Tibial nerve (tissue), 4 donors: Measurements from ENCODE around the gene SSX5.
"Not testable (repeated sequence)": the region's sequence is repeated elsewhere in the genome, so short reads cannot be mapped to it uniquely, and the experiment has no call there.

Experiments
- CTCF ChIP-seq, 5 experiments: fragments of 200-600 bp in 3 of 5; fragments of 450-650 bp in 2 of 5; sonication (generic) in 3 of 5; IDR thresholded peaks; one replicate each; pipeline ENCODE4 v1.5.1; 2016 to 2019; ENCODE audit warnings: antibody characterized with exemption in 5 of 5, mild to moderate bottlenecking in 3 of 5, moderate library complexity in 2 of 5
- EP300 ChIP-seq, 2 donors: sonication (generic); formaldehyde crosslinking; IDR thresholded peaks; one replicate each; pipeline ENCODE4 v1.6.1; 2017; ENCODE audit warnings: antibody characterized with exemption in 2 of 2, mild to moderate bottlenecking in 1 of 2
- POLR2A ChIP-seq, 2 donors: fragments of 450-650 bp; IDR thresholded peaks; one replicate each; pipeline ENCODE4 v1.6.1; 2017; ENCODE audit warnings: antibody characterized with exemption in 2 of 2, mild to moderate bottlenecking in 2 of 2, moderate library complexity in 2 of 2

- TF ChIP-seq CTCF, POLR2A, EP300 (IDR thresholded peaks at IDR 0.05): not testable (repeated sequence)
Observed at GRCh38 chrX:48181882-48182281, 14.7 kb downstream of the SSX5 start.
